ENCODE results near the gene TNRC18.

The TNRC18 gene

DNA sequence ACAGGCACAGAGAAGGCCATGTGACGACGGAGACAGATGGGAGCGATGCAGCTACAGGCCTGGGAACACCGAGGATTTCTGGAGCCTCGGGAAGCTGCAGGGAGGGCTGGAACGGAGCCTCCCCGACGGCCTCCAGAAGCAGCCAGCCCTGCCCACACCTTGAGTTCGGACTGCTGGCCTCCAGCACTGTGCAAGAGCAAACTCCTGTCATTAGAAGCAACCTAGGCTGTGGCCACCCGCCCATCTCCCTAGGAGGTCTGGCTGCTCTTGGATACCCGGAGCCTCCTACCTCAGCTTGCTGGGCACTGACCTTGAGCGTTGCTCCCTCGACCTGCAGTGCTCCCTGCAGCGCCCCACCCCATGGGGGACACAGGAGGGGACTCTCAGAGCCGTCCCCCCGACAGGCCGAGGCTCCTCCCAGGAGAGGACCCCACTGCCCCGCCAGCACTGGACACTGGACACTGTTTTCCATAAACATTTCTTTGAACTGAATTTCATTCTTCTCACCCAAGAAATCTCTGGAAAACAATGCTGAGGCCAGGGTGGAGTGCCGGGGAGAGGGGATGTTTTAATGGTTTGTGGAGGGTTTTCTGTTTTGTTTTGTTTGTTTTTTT lies 22.5 kb upstream of the TNRC18 start:
- no peak for TF ChIP-seq TEAD4 (IDR thresholded peaks at IDR 0.05)
- no peak for TF ChIP-seq REST (IDR thresholded peaks at IDR 0.05; ENCODE audit: low read depth)
- TF ChIP-seq RAD21 (IDR thresholded peaks at IDR 0.05; ENCODE audit: low read depth): 0 out of 2 replicates have a peak, but pooled peaks have one; percentile 5
- TF ChIP-seq NFIC (IDR thresholded peaks at IDR 0.05): no peak; the same call in 1 of the 2 replicates

- TF ChIP-seq, protein P1, sequence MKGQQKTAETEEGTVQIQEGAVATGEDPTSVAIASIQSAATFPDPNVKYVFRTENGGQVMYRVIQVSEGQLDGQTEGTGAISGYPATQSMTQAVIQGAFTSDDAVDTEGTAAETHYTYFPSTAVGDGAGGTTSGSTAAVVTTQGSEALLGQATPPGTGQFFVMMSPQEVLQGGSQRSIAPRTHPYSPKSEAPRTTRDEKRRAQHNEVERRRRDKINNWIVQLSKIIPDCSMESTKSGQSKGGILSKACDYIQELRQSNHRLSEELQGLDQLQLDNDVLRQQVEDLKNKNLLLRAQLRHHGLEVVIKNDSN (IDR thresholded peaks at IDR 0.05): no peak
- TF ChIP-seq EP300 (IDR thresholded peaks at IDR 0.05; ENCODE audit: borderline replicate concordance) (no peak), REST (IDR thresholded peaks at IDR 0.05; ENCODE audit: low read depth) (no peak), YY1 (IDR thresholded peaks at IDR 0.05; ENCODE audit: low read depth) (no peak), EGR1 (IDR thresholded peaks at IDR 0.05) (no peak), TCF12 (IDR thresholded peaks at IDR 0.05; ENCODE audit: low read depth) (no peak), MAX (IDR thresholded peaks at IDR 0.05) (no peak), TEAD4 (IDR thresholded peaks at IDR 0.05) (no peak), CEBPB (IDR thresholded peaks at IDR 0.05) (no peak), ZBTB7A (IDR thresholded peaks at IDR 0.05; ENCODE audit: low read depth) (no peak), TAF1 (IDR thresholded peaks at IDR 0.05; ENCODE audit: low read depth) (no peak), NFIC (IDR thresholded peaks at IDR 0.05) (no peak), RAD21 (IDR thresholded peaks at IDR 0.05; ENCODE audit: low read depth) (no peak), CREB1 (IDR thresholded peaks at IDR 0.05; ENCODE audit: low read depth) (no peak), FOXM1 (IDR thresholded peaks at IDR 0.05; ENCODE audit: borderline replicate concordance, low read depth) (no peak)
Measured at GRCh38 chr7:5443678-5444077, 20.0 kb upstream of the TNRC18 start.

DNA sequence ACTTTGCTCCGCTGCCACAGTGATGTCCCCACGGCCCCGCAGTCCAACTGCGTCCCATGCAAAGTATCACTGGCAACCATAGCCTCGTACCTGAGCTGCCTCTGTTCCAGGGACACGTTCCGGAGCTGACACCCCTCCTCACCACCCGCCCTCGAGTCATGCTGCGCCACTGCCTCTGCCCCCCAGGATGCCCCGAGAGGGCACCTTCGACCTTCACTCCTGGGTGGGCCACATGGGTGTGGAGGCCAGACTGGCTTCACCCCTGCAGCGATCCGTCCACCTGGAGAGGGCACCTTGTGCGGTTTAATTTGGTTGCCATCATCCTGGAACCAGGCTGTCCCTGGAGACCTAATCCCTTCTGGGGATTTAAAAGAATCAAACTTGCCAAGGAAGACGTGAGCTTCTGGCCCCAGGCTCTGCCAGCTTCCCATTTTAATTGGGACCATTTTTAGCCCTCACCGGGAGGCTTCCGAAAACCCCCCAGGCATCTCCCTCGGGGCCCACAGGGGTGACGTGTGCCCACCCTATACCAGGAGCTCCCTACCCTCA lies 19.2 kb upstream of the TNRC18 start:
- TF ChIP-seq YY1 (IDR thresholded peaks at IDR 0.05; ENCODE audit: low read depth) (no peak), ZBTB7A (IDR thresholded peaks at IDR 0.05; ENCODE audit: low read depth) (no peak), EGR1 (IDR thresholded peaks at IDR 0.05) (no peak), FOXM1 (IDR thresholded peaks at IDR 0.05; ENCODE audit: borderline replicate concordance, low read depth) (no peak), TAF1 (IDR thresholded peaks at IDR 0.05; ENCODE audit: low read depth) (no peak), CEBPB (IDR thresholded peaks at IDR 0.05) (no peak), REST (IDR thresholded peaks at IDR 0.05; ENCODE audit: low read depth) (no peak), MAX (IDR thresholded peaks at IDR 0.05) (no peak), TEAD4 (IDR thresholded peaks at IDR 0.05) (no peak), NFIC (IDR thresholded peaks at IDR 0.05) (no peak), EP300 (IDR thresholded peaks at IDR 0.05; ENCODE audit: borderline replicate concordance) (no peak), TCF12 (IDR thresholded peaks at IDR 0.05; ENCODE audit: low read depth) (no peak), CREB1 (IDR thresholded peaks at IDR 0.05; ENCODE audit: low read depth) (no peak), RAD21 (IDR thresholded peaks at IDR 0.05; ENCODE audit: low read depth) (no peak)
- TF ChIP-seq, protein P1 (IDR thresholded peaks at IDR 0.05): no peak

DNA sequence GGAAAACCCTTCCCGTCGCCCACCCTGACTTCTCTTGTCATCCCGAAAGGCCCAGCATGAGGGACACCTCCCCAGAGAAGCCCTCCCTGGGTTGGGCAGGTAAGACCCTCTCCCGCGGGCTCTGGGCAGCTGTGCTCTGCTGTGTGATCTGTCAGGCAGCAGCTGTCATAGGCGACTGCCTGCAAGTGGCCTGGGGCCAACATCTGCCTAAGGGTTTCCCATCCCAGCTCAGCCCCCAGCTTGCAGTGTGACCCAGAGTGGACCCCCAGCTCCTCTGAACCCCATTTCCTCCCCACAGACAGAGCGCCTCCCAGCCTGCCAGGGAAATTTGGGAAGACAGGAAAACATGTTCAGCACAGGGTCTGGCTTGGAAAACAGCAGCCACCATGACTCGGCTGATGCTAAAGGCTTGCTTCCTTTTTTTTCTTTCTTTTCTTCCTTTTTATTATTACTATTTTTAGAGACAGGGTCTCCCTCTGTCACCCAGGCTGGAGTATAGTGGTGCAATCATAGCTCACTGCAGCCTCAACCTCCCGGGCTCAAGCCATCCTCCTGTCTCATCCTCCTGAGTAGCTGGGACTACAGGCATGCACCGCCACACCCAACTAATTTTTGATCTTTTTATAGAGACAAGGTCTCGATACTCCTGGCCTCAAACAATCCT lies 18.3 kb upstream of the TNRC18 start:
- TF ChIP-seq TCF12 (IDR thresholded peaks at IDR 0.05; ENCODE audit: low read depth): no peak
- TF ChIP-seq, protein P1 (IDR thresholded peaks at IDR 0.05): no peak
- TF ChIP-seq TEAD4 (IDR thresholded peaks at IDR 0.05): no peak
- no peak for TF ChIP-seq CEBPB (IDR thresholded peaks at IDR 0.05)
- no peak for TF ChIP-seq NFIC (IDR thresholded peaks at IDR 0.05)
- TF ChIP-seq YY1 (IDR thresholded peaks at IDR 0.05; ENCODE audit: low read depth): no peak
- TF ChIP-seq MAX (IDR thresholded peaks at IDR 0.05): no peak
- no peak for TF ChIP-seq EGR1 (IDR thresholded peaks at IDR 0.05)
- no peak for TF ChIP-seq EP300 (IDR thresholded peaks at IDR 0.05; ENCODE audit: borderline replicate concordance)
- no peak for TF ChIP-seq ZBTB7A (IDR thresholded peaks at IDR 0.05; ENCODE audit: low read depth)

All from Ishikawa (cell line).